SU-DHL-6 (cell line): ENCODE measurements around the gene CNTN6.

Experiments used
- EZH2phosphoT487 ChIP-seq: fragments of 200-600 bp; sonication (generic), shearing (Covaris generic); conservative IDR thresholded peaks from 2 replicates; pipeline ENCODE4 v1.6.1; 2018; ENCODE audit warnings: mild to moderate bottlenecking, antibody characterized with exemption, low read length, moderate library complexity, mixed read lengths
- TF ChIP-seq, protein P1 (sequence below): fragments of 200-600 bp; sonication (generic); IDR thresholded peaks from one replicate; pipeline ENCODE4 v1.5.1; 2017; ENCODE audit warnings: antibody characterized with exemption, mild to moderate bottlenecking, low read length, moderate library complexity; ENCODE audit not compliant: insufficient read depth, poor library complexity, severe bottlenecking

DNA sequence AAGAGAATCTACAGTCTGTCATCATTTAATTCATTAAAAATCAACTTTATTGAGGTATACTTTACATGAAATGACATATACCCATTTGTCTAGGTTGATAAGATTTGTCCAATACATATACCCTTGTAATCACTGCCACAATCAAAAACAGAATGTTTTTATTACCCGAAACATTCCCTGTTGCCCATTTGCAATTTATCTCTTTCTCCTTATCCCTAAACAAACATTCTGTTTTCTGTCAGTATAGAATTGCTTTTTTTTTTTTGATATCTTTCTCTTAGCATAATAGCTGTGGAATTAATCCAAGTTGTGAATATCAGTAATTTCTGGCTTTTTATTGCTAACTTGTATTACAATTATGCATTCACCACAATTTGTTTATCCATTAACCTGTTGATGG lies 4.3 kb upstream of the CNTN6 start:
- TF ChIP-seq, protein P1, sequence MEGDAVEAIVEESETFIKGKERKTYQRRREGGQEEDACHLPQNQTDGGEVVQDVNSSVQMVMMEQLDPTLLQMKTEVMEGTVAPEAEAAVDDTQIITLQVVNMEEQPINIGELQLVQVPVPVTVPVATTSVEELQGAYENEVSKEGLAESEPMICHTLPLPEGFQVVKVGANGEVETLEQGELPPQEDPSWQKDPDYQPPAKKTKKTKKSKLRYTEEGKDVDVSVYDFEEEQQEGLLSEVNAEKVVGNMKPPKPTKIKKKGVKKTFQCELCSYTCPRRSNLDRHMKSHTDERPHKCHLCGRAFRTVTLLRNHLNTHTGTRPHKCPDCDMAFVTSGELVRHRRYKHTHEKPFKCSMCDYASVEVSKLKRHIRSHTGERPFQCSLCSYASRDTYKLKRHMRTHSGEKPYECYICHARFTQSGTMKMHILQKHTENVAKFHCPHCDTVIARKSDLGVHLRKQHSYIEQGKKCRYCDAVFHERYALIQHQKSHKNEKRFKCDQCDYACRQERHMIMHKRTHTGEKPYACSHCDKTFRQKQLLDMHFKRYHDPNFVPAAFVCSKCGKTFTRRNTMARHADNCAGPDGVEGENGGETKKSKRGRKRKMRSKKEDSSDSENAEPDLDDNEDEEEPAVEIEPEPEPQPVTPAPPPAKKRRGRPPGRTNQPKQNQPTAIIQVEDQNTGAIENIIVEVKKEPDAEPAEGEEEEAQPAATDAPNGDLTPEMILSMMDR = no peak
- no peak for TF ChIP-seq EZH2phosphoT487
